CD4-positive, alpha-beta T cell treated with Interleukin-4 for 1 hour (primary cell): ENCODE data around the gene BTG1.
"Not testable (repeated sequence)": the region's sequence is repeated elsewhere in the genome, so short reads cannot be mapped to it uniquely, and the experiment has no call there.

ENCODE experiments used
- DNase-seq, 2 donors: peaks; one replicate each; pipeline ENCODE4 v3.0.0-alpha.2; 2020 to 2022

The BTG1 gene

GRCh38 chr12:92094751-92095161 is 50.9 kb downstream of the BTG1 start:
- DNase-seq = no peak

GRCh38 chr12:92094301-92094700 is 51.3 kb downstream of the BTG1 start:
- not testable (repeated sequence) for DNase-seq
